HG03432 (cell line): ENCODE results near the gene TIE1.
"Not testable (repeated sequence)": the region's sequence is repeated elsewhere in the genome, so short reads cannot be mapped to it uniquely, and the experiment has no call there.

Experiments used
- ATAC-seq: cut with Tn5 transposase; IDR thresholded peaks from one replicate; pipeline ENCODE4 v1.9.1; 2021; ENCODE audit warnings: mild to moderate bottlenecking, moderate library complexity; ENCODE audit not compliant: unreplicated experiment

Gene TIE1

DNA sequence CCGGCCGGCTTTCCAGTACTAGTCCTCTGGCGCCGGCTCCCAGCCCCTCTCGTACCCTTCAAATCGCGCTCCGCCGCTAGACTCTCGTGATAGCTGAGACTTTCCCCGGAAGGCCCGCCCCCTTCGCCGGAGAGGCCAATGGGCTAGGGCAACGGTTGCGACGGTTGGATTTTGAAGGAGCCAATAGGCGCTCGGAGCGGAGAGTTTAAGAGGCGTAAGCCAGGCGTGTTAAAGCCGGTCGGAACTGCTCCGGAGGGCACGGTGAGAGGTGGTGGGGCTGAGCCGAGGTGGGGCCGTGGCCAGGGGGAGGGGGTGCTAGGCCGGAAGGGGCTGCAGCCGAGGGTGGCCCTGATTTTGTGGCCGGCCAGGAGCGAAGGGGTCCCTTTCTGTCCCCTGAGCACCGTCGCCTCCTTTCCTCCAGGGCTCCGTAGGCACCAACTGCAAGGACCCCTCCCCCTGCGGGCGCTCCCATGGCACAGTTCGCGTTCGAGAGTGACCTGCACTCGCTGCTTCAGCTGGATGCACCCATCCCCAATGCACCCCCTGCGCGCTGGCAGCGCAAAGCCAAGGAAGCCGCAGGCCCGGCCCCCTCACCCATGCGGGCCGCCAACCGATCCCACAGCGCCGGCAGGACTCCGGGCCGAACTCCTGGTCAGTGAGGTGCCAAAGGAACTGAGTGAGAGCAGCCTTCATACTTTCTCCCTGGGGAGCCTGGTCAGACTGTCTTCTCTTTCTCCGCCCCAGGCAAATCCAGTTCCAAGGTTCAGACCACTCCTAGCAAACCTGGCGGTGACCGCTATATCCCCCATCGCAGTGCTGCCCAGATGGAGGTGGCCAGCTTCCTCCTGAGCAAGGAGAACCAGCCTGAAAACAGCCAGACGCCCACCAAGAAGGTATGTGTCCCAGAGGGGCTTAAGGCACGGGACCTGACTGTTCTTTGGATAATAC is 58.2 kb downstream of the TIE1 start, which contains the start of gene CDC20:
Gene CDC20, plus strand, starts transcription at position 236 of the 948 bp plus-strand sequence. Its CDS starts 235 bp downstream, at position 471.
- ATAC-seq, result peak; percentile 94

DNA sequence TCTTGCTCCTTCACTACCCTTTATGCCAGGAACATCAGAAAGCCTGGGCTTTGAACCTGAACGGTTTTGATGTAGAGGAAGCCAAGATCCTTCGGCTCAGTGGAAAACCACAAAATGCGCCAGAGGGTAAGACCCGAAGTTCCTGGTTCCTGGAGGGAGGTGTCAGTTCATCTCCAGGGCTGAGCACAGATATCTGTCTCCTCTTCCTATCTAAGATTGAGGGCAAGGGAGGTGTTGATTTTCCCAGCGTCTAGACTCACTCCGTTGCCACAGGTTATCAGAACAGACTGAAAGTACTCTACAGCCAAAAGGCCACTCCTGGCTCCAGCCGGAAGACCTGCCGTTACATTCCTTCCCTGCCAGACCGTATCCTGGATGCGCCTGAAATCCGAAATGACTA is 58.9 kb downstream of the TIE1 start:
- ATAC-seq, result no peak

DNA sequence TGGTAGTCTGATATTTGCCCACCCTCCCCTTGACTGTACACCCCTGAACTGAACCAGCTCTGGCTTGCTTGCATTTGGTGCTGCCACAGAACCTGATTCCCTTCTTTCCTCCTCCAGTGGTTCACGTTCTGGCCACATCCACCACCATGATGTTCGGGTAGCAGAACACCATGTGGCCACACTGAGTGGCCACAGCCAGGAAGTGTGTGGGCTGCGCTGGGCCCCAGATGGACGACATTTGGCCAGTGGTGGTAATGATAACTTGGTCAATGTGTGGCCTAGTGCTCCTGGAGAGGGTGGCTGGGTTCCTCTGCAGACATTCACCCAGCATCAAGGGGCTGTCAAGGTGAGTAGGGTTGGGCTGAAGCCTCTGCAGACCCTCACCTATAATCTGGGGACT is 59.8 kb downstream of the TIE1 start:
- no peak for ATAC-seq

DNA sequence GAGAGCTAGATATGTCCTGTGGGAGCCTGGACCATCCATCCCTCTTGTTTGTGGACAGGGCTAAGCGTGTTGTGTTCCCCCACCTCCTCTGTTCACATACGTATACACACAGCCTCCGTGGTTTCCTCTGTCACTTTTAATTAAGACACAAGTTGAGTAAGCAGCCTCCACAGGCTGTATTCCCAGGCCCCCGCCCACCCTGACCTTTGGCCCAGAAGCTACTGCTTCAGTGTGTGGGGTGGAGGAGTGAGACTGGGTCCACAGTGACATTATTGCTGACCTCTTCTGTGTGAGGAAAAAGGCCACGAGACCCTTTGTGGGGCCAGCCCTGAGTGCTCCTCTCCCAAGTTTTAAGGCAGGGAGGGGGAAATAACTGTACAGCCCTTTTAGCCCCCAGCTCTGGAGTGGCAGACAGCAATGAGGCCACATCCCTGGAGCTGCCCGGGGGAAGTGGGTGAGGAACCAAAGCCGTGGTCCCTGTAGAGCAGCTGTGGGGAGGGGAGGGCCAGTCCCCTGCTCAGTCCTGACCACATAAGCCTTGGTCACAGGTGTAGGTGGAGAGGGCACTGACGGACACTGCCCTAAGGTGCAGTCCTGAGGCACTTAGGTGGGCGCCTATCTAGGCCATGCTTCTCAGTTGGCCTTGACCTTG is 62.6 kb downstream of the TIE1 start:
- no peak for ATAC-seq

DNA sequence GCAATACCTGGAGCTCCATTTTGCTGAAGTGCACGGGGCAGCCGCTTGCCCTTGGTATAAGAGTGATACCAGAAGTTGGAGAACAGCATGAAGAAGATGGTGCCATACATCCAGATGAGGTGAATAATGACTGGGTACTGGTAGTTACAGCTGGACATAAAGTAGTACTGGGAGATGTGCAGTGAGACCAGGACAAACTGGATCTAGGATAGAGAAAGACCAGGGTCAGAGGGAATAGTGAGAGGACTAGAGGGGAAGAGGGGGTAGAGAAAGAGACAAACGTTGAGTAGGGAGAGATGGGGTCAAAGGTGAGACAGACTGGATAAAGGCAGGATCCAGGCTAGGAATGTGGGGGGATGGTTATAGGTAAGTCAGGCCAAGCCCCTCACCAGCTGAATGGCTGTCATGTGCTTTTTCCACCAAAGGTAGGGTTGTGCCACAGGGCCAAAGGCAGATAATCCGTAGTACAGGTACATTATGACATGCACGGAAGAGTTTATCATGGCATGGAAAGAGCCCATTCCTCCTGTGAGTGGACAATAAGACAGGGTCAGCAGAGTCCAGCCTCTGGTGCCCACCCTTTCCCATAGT is 63.2 kb downstream of the TIE1 start:
- no peak for ATAC-seq

DNA sequence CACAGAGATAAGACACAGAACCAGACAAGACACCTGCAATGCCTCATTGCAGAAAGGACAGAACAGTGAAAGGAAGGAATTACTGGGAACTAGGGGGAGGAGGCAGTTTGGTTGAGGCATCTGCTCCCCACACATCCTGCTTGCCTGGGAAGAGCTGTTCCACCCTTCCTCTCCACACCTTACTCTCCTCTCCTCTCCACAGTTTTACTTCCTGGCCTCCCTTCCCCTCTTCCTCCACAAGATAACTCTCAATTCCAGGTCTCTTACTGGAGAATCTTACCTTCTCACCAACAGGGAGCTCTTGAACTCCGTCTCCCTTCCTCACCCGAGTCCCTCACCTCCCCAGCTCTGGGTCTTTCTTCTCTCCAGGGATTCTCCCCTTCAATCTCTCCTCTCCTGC is 64.9 kb downstream of the TIE1 start:
- ATAC-seq, result no peak

DNA sequence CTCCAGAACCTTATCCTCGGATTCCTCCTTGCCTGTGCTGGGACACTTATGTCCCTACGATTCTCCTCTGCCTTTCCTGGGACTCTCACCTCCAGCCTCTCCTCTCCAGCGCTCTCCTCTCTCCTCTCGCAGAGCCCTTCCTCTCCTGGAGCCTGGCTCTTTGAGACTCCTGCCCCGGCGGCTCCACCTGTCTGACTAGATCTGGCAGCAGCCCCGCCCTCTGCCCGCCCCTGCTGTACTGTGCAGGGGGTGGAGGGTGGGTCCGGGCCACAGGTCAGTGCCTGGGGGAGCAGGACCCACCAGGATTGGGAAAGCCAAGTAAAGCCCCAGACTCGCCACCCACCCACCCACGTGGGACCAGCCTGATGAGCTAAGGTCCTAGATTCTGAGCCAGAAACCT is 65.4 kb downstream of the TIE1 start:
- no peak for ATAC-seq

DNA sequence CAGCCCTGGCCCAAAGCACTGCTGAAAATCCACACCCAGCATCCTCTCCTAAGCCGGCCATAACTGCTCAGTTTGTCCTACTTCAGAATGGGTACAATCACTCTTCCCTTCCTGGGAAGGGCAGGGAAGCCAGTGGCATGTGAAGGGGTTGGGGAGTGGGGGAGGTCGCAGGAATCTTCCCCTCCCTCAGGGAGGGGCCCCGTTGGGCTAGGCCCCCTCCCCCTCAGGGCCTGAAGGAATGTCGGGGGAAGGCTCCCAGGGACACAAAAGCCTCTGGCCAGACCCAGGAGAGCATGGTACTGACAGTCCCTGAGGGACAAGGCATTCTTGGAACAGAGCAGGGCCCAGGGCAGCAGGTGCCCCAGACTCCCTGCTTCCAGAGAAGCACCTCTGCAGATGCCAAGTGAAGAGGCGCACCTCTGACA is 65.8 kb downstream of the TIE1 start:
- ATAC-seq, result no peak

DNA sequence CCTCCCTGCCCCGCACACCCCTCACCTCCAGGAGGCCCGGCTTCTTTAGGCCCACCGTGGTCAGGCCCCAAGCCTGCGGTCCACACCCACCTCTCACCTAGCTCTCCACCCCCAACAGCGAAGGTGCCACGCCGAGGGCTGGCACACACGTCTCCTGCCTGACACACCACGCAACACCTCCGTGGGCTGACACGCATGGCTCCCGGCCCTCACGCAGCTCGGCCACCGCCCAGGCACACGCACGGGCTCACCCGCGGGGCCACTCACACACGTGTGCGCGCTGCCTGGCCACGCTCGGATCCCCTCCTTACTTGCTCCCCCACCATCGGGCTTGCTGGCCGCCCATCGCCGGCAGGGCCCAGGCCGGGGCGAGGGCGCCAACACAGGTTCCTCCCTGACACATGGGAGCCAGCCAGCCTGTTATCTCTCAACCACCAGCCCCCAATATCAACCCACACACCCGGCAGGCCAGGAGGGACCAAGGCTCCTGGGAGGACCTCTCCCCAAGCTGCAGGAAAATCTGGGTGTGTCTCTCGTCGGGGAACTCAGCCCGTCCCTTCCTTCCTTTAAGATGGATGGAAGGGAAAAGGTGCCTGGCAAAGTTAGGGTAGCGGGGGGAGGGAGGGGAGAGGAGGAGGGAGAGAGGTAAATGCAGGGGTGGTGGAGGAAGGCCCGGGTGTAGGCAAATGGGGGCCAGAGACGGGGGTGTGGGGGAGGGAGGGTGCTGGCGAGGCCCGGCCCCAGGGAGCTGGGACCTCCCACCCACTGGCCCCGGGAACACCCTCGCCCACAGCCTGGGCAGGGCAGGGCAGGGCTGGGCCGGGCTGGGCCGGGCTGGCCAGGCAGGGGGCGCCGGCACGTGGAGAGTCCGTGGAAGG is 66.5 kb downstream of the TIE1 start:
- peak; percentile 50 for ATAC-seq

DNA sequence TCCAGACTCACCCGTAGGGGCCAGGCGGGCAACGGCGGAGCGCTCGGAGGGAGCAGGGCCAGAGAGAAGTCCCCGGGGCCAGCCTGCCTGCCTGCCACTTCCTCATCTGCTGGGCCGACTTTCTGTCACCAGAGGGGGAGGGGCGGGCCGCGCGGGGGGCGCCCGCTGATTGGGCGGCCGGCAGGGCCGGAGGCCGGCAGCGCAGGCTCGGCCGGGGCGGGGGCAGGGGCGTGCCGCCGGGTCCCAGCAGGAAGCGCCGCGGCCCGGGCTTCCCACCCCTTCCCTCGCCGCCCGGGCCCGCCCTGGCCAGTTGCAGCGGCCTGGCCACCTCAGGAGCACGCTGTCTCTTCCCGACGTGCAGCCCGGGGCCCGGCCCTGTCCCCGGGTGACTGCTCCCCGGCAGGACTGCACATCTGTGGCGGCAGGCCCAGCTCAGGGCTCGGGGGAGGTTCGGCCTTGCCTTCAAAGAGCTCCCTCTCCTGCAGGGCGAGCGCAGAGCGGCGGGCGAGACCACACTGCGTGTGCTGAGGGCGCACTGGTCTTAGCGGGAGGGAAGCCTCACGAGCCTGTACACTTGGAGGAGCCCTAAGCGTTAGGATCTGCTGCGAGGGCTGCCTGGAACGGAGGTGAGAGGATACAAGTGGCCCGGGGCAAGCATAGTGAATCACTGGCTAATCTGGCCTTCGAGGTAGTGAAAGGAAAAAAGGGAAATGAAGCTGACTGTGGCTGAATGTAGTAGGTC is 67.3 kb downstream of the TIE1 start, which contains the start of gene ELOVL1:
Gene ELOVL1, minus strand, starts transcription at position 108 of the 742 bp plus-strand sequence. CDS start 2,402 bp downstream, outside the sequence.
- ATAC-seq, result peak; percentile 79

DNA sequence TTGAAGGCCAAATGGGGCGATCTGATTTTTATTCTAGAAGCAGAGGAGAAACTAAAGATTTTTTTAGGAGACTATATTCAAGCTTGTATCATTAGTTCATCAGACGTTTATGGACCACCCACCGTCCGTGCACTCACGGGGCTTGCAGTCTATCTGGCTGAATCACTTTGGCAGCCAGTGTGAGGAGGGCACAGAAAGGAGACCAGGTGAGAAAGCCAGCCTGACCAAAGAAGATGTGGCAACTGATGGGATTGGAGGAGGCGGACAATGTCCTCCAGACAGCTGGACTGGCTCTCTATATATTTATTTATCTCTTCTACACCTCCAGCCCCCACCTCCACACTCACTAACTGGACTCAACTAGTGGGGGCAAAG is 67.9 kb downstream of the TIE1 start:
- ATAC-seq, result no peak

DNA sequence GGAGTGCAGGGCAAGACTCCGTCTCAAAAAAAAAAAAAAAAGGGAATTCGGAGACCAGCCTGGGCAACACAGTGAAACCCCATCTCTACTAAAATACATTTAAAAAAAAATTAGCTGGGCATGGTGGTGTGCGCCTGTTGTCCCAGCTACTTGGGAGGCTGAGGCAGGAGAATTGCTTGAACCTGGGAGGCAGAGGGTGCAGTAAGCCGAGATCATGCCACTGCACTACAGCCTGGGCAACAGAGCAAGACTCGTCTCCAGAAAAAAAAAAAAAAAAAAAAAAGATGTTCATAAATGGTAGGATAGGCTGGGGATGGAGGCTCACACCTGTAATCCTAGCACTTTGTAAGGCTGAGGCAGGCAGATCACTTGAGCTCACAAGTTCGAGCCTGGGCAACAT is 69.0 kb downstream of the TIE1 start:
- ATAC-seq, result not testable (repeated sequence)

DNA sequence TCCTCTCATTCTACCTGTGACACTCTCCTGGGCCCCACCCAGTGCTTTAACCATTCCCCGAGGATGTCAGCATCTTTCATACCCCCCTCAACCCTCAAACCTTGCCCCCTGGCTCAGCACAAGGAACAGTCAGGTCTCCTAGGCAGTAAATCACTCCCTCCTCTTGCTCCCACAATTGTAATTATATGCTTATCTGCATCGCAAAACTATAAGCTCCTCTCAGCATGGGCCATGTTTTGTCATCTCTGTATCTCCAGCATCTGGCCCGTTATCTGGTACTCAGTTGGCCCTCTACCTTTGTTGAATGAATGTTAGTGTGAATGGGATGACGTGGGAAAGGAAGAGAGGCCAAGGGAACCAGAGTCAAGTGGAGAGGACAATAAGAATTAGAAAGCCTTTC is 69.8 kb downstream of the TIE1 start:
- no peak for ATAC-seq

DNA sequence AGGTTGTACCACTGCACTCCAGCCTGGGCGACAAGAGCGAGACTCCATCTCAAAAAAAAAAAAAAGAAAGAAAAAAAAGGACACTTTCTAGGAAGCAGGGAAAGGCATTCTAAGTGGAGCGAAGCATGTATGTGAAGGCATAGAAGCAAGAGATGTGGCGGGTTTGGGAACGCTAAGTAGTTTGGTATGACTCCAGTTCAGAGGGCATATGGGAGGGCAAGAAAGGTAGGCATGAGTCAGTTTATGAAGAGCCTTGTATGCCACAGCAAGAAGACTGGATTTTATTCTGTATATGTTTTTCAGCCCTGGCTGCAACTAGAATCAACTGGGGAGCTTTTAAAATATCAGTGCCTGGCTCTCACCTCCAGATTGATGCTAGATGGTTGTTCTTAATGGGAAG is 71.4 kb downstream of the TIE1 start:
- ATAC-seq, result no peak
